GM19240 (cell line): ENCODE results near the gene TF.
"Not testable (repeated sequence)": the region's sequence is repeated elsewhere in the genome, so short reads cannot be mapped to it uniquely, and the experiment has no call there.

Experiments used
- DNase-seq: peaks from one replicate; pipeline ENCODE4 v3.0.0; 2011; ENCODE audit warnings: low spot score; ENCODE audit not compliant: insufficient read length

Gene TF

GRCh38 chr3:133745981-133746711 is at the start of gene TF:
TF (plus strand) TSS chr3:133746393; CDS start chr3:133746441, 48 bp downstream.
- no peak for DNase-seq

GRCh38 chr3:133697960-133698359 is 48.2 kb upstream of the TF start:
- DNase-seq: no peak

- DNase-seq: no peak
Measured at GRCh38 chr3:133699467-133699866, 46.7 kb upstream of the TF start.

- no peak for DNase-seq
Measured at GRCh38 chr3:133699903-133700302, 46.3 kb upstream of the TF start.

- DNase-seq: no peak
Measured at GRCh38 chr3:133700351-133700750, 45.8 kb upstream of the TF start.

- DNase-seq: no peak
Measured at GRCh38 chr3:133701435-133702358, 44.5 kb upstream of the TF start.

- no peak for DNase-seq
Measured at GRCh38 chr3:133703915-133704314, 42.3 kb upstream of the TF start.

GRCh38 chr3:133706033-133706432 is 40.2 kb upstream of the TF start:
- DNase-seq: no peak

- no peak for DNase-seq
Measured at GRCh38 chr3:133709139-133709750, 36.9 kb upstream of the TF start.

GRCh38 chr3:133711013-133711412 is 35.2 kb upstream of the TF start:
- DNase-seq: no peak

- no peak for DNase-seq
Measured at GRCh38 chr3:133712017-133712416, 34.2 kb upstream of the TF start.

GRCh38 chr3:133713347-133713746 is 32.8 kb upstream of the TF start:
- no peak for DNase-seq

GRCh38 chr3:133717424-133717823 is 28.8 kb upstream of the TF start:
- DNase-seq: no peak

- DNase-seq: no peak
Measured at GRCh38 chr3:133722935-133723334, 23.3 kb upstream of the TF start.

- DNase-seq: no peak
Measured at GRCh38 chr3:133730993-133731392, 15.2 kb upstream of the TF start.

GRCh38 chr3:133732231-133732630 is 14.0 kb upstream of the TF start:
- not testable (repeated sequence) for DNase-seq

- no peak for DNase-seq
Measured at GRCh38 chr3:133733226-133733625, 13.0 kb upstream of the TF start.

- no peak for DNase-seq
Measured at GRCh38 chr3:133734305-133734704, 11.9 kb upstream of the TF start.

- no peak for DNase-seq
Measured at GRCh38 chr3:133742351-133743091, 3.7 kb upstream of the TF start.

GRCh38 chr3:133744241-133744640 is 2.0 kb upstream of the TF start:
- no peak for DNase-seq

GRCh38 chr3:133745108-133745507 is 1.1 kb upstream of the TF start:
- no peak for DNase-seq

GRCh38 chr3:133746712-133747066 is 496 bp downstream of the TF start:
- no peak for DNase-seq
